K562 (cell line): ENCODE measurements around the gene TMEM217. TPM values are rescaled to one million over a fixed set of nuclear protein-coding genes. Genes with fewer than 3 reads are reported as not detected.
A peak's percentile ranks its signal among the peaks of the same experiment; 100 is the strongest.

Source experiments
- DACH1 ChIP-seq: fragments of 450-650 bp; IDR thresholded peaks from 2 replicates; pipeline ENCODE4 v1.6.1; 2018; ENCODE audit not compliant: partially characterized antibody
- GABPB2 ChIP-seq: fragments of 250-450 bp; sonication (Bioruptor Pico); conservative IDR thresholded peaks from 2 replicates; pipeline ENCODE4 v1.5.1; 2021; ENCODE audit warnings: mild to moderate bottlenecking
- HDAC8 ChIP-seq: fragments of 450-650 bp; IDR thresholded peaks from 2 replicates; pipeline ENCODE4 v1.6.1; 2016; ENCODE audit warnings: mild to moderate bottlenecking, missing genetic modification characterization, moderate library complexity, missing compliant biosample characterization
- LCOR ChIP-seq: sonication (generic); formaldehyde crosslinking; IDR thresholded peaks from 2 replicates; pipeline ENCODE4 v1.8.0; 2022; ENCODE audit warnings: mild to moderate bottlenecking, missing genetic modification reagents
- PHF21A ChIP-seq: fragments of 450-650 bp; IDR thresholded peaks from 2 replicates; pipeline ENCODE4 v1.6.1; 2017; ENCODE audit warnings: low read depth, borderline replicate concordance
- TGIF2 ChIP-seq: sonication (generic); formaldehyde crosslinking; IDR thresholded peaks from 2 replicates; pipeline ENCODE4 v1.8.1; 2022; ENCODE audit warnings: mild to moderate bottlenecking, missing genetic modification reagents, moderate library complexity
- ZNF143 ChIP-seq: sonication (generic); formaldehyde crosslinking; IDR thresholded peaks from 2 replicates; pipeline ENCODE4 v1.9.0; 2022; ENCODE audit warnings: mild to moderate bottlenecking, missing genetic modification reagents
- ZNF197 ChIP-seq: fragments of 200-800 bp; sonication (Bioruptor generic); IDR thresholded peaks from 2 replicates; pipeline ENCODE4 v1.6.1; 2016; ENCODE audit warnings: low read depth, missing genetic modification characterization, missing compliant biosample characterization
- ZNF445 ChIP-seq: fragments of 250-450 bp; sonication (Bioruptor Pico); IDR thresholded peaks from 2 replicates; pipeline ENCODE4 v1.4.0; 2020; ENCODE audit warnings: low read depth, mild to moderate bottlenecking, moderate library complexity
- ZNF695 ChIP-seq: fragments of 450-650 bp; formaldehyde crosslinking; IDR thresholded peaks from 2 replicates; pipeline ENCODE4 v1.4.0; 2020; ENCODE audit warnings: mild to moderate bottlenecking, moderate library complexity
- polyA plus RNA-seq, 8 experiments: library from polyadenylated mRNA; depleted of rRNA in 4 of 8; stranded (reverse) in 5 of 8; unstranded in 3 of 8; fragments of >200 nt; fragmentation: Nextera tagmentation in 2 of 8; fragmentation: Illumina TruSeq in 1 of 8; extraction: Ambion mirVana in 2 of 8; extraction: Trizol in 1 of 8; gene quantifications; 2 replicates each; pipeline versions ENCODE4 v1.2.1 to v1.2.3, GENCODE V29; 2011 to 2014; ENCODE audit warnings: inconsistent platforms in 1 of 8, missing spikeins in 1 of 8
- total RNA-seq, 7 experiments: library from RNA; depleted of rRNA in 6 of 7; stranded (reverse); fragments of >200 nt in 6 of 7; fragmentation: Illumina TruSeq in 2 of 7; extraction: Trizol in 2 of 7; gene quantifications; 2 replicates each; pipeline versions ENCODE4 v1.2.1 to v1.2.3, GENCODE V29; 2011 to 2021; ENCODE audit warnings: low replicate concordance in 1 of 7
- TF ChIP-seq, protein P1 (sequence below), 2 experiments: fragments of 450-650 bp; formaldehyde crosslinking in 1 of 2; IDR thresholded peaks; 2 replicates each; pipeline versions ENCODE4 v1.4.0 to v1.6.1; 2014 to 2020; ENCODE audit warnings: mild to moderate bottlenecking in 2 of 2, borderline replicate concordance in 1 of 2, low read depth in 1 of 2
- TF ChIP-seq, protein P2 (sequence below), 2 experiments: fragments of 200-800 bp in 1 of 2; sonication (Bioruptor generic) in 1 of 2; sonication (generic) in 1 of 2; formaldehyde crosslinking in 1 of 2; IDR thresholded peaks in 1 of 2; conservative IDR thresholded peaks in 1 of 2; 2 replicates each; pipeline versions ENCODE4 v1.5.0 to v1.6.1; 2016 to 2020; ENCODE audit warnings: missing compliant biosample characterization in 1 of 2, missing genetic modification characterization in 1 of 2, missing genetic modification reagents in 1 of 2
- TF ChIP-seq, protein P3 (sequence below): fragments of 450-650 bp; IDR thresholded peaks from 2 replicates; pipeline ENCODE4 v1.6.1; 2014; ENCODE audit warnings: low read depth, mild to moderate bottlenecking, moderate library complexity, borderline replicate concordance
- TF ChIP-seq, protein P4 (sequence below): fragments of 450-650 bp; IDR thresholded peaks from 2 replicates; pipeline ENCODE4 v1.6.1; 2016; ENCODE audit warnings: missing biosample characterization, missing genetic modification characterization

TMEM217 gene
- total and polyA plus RNA-seq, 9 of the 15 experiments (the other 6 are each of a cell fraction or from before 2014, with no cell fraction given) = 1.3 to 8.0 (median 1.9) TPM

DNA sequence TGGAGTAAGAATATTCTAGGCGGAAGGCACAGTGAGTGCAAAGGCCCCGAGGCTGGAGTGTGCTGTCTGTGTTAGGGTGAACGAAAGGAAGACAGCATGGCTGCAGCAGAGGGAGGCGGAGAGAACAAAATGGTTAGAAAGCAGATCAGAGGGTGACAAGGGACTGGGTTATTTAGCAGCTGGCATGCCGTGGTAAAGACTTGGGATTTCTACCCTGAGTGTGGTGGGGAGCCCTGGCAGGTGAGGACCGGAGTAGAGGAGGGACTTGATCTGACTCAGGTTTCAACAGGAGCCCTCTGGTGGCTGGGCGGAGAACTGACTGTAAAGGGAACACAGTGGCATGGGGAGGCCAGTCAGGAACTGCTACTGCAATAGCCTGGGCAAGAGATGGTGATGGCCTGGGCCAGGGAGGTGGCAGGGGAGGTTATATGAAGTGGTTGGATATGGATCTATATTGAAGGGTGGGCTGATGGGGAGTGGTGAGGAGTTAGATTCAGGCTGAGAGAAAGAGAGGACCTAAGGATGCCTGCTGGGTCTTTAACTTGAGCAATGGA lies 50.0 kb downstream of the TMEM217 start (continued):
- TF ChIP-seq LCOR (CRISPR knock-in tag) = no peak
- TF ChIP-seq, protein P1, sequence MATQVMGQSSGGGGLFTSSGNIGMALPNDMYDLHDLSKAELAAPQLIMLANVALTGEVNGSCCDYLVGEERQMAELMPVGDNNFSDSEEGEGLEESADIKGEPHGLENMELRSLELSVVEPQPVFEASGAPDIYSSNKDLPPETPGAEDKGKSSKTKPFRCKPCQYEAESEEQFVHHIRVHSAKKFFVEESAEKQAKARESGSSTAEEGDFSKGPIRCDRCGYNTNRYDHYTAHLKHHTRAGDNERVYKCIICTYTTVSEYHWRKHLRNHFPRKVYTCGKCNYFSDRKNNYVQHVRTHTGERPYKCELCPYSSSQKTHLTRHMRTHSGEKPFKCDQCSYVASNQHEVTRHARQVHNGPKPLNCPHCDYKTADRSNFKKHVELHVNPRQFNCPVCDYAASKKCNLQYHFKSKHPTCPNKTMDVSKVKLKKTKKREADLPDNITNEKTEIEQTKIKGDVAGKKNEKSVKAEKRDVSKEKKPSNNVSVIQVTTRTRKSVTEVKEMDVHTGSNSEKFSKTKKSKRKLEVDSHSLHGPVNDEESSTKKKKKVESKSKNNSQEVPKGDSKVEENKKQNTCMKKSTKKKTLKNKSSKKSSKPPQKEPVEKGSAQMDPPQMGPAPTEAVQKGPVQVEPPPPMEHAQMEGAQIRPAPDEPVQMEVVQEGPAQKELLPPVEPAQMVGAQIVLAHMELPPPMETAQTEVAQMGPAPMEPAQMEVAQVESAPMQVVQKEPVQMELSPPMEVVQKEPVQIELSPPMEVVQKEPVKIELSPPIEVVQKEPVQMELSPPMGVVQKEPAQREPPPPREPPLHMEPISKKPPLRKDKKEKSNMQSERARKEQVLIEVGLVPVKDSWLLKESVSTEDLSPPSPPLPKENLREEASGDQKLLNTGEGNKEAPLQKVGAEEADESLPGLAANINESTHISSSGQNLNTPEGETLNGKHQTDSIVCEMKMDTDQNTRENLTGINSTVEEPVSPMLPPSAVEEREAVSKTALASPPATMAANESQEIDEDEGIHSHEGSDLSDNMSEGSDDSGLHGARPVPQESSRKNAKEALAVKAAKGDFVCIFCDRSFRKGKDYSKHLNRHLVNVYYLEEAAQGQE (IDR thresholded peaks at IDR 0.05; ENCODE audit: borderline replicate concordance) = peak; percentile 94
- TF ChIP-seq, protein P1 (CRISPR knock-in tag; IDR thresholded peaks at IDR 0.05; ENCODE audit: low read depth) = peak; percentile 73; the same call in 1 of the 2 replicates
- TF ChIP-seq ZNF695 (CRISPR knock-in tag) = peak; percentile 76; the same call in 1 of the 2 replicates
- TF ChIP-seq ZNF445 (CRISPR knock-in tag) = 0 out of 2 replicates have a peak, but pooled peaks have one; percentile 30
- peak; percentile 18 for TF ChIP-seq DACH1
- TF ChIP-seq ZNF197 (CRISPR knock-in tag) = peak; percentile 58; the same call in 1 of the 2 replicates
- TF ChIP-seq, protein P2, sequence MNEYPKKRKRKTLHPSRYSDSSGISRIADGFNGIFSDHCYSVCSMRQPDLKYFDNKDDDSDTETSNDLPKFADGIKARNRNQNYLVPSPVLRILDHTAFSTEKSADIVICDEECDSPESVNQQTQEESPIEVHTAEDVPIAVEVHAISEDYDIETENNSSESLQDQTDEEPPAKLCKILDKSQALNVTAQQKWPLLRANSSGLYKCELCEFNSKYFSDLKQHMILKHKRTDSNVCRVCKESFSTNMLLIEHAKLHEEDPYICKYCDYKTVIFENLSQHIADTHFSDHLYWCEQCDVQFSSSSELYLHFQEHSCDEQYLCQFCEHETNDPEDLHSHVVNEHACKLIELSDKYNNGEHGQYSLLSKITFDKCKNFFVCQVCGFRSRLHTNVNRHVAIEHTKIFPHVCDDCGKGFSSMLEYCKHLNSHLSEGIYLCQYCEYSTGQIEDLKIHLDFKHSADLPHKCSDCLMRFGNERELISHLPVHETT (CRISPR knock-in tag; conservative IDR thresholded peaks at IDR 0.05 in 1 of 2, IDR thresholded peaks at IDR 0.05 in 1 of 2) = peak in 1 of 2 experiments; percentile 74; a peak in 1 of 4 replicates
- TF ChIP-seq, protein P3, sequence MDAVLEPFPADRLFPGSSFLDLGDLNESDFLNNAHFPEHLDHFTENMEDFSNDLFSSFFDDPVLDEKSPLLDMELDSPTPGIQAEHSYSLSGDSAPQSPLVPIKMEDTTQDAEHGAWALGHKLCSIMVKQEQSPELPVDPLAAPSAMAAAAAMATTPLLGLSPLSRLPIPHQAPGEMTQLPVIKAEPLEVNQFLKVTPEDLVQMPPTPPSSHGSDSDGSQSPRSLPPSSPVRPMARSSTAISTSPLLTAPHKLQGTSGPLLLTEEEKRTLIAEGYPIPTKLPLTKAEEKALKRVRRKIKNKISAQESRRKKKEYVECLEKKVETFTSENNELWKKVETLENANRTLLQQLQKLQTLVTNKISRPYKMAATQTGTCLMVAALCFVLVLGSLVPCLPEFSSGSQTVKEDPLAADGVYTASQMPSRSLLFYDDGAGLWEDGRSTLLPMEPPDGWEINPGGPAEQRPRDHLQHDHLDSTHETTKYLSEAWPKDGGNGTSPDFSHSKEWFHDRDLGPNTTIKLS = no peak
- no peak for TF ChIP-seq ZNF143 (CRISPR knock-in tag)
- TF ChIP-seq GABPB2 (CRISPR knock-in tag) = no peak
- TF ChIP-seq PHF21A = 0 out of 2 replicates have a peak, but pooled peaks have one; percentile 32
- peak; percentile 46; the same call in 1 of the 2 replicates for TF ChIP-seq HDAC8 (tag)
- no peak for TF ChIP-seq TGIF2
- TF ChIP-seq, protein P4, sequence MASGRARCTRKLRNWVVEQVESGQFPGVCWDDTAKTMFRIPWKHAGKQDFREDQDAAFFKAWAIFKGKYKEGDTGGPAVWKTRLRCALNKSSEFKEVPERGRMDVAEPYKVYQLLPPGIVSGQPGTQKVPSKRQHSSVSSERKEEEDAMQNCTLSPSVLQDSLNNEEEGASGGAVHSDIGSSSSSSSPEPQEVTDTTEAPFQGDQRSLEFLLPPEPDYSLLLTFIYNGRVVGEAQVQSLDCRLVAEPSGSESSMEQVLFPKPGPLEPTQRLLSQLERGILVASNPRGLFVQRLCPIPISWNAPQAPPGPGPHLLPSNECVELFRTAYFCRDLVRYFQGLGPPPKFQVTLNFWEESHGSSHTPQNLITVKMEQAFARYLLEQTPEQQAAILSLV (tag) = 0 out of 2 replicates have a peak, but pooled peaks have one; percentile 17
